ENCODE results near the gene MAST4.

GRCh38 chr5:67026278-67026677 is 430.1 kb downstream of the MAST4 start:
- no peak for TF ChIP-seq CTCF (IDR thresholded peaks at IDR 0.05)
- TF ChIP-seq POLR2A (IDR thresholded peaks at IDR 0.05), result no peak

Data from uterus (tissue), 2 donors.